Ovary (tissue), 9 donors: Measurements from ENCODE around the gene SEC14L1. TPM values are rescaled to one million over a fixed set of nuclear protein-coding genes. Genes with fewer than 3 reads are reported as not detected.

Experiments used
- DNase-seq, 5 donors: peaks; one replicate each; pipeline ENCODE4 v3.0.0-alpha.2; 2019 to 2020
- H3K27ac ChIP-seq, 2 donors: fragments of 200-600 bp; one replicate each; pipeline versions ENCODE4 v1.5.1 to v1.8.0; 2019 to 2022
- H3K27me3 ChIP-seq: fragments of 200-600 bp; one replicate; pipeline ENCODE4 v1.8.0; 2022
- H3K36me3 ChIP-seq: fragments of 200-600 bp; sonication (generic); one replicate; pipeline ENCODE4 v1.5.1; 2019
- H3K4me1 ChIP-seq: one replicate; pipeline ENCODE4 v1.8.1; 2013; ENCODE audit warnings: mild to moderate bottlenecking, moderate library complexity; ENCODE audit not compliant: insufficient read depth
- H3K4me3 ChIP-seq: fragments of 200-600 bp; sonication (generic); one replicate; pipeline ENCODE4 v1.5.1; 2017
- H3K9me3 ChIP-seq, 2 donors: fragments of 200-600 bp in 1 of 2; sonication (generic) in 1 of 2; one replicate each; pipeline versions ENCODE4 v1.5.1 to v1.8.1; 2013 to 2019; ENCODE audit warnings: mild to moderate bottlenecking in 1 of 2, moderate library complexity in 1 of 2
- CTCF ChIP-seq, 3 donors: fragments of 450-650 bp in 2 of 3; fragments of 200-600 bp in 1 of 3; IDR thresholded peaks; one replicate each; pipeline versions ENCODE4 v1.5.1 to v1.8.0; 2016 to 2022; ENCODE audit warnings: antibody characterized with exemption in 3 of 3, mild to moderate bottlenecking in 1 of 3
- EP300 ChIP-seq: sonication (generic); formaldehyde crosslinking; IDR thresholded peaks from one replicate; pipeline ENCODE4 v1.6.1; 2017; ENCODE audit warnings: antibody characterized with exemption
- POLR2A ChIP-seq: fragments of 450-650 bp; IDR thresholded peaks from one replicate; pipeline ENCODE4 v1.6.1; 2017; ENCODE audit warnings: antibody characterized with exemption, mild to moderate bottlenecking, moderate library complexity
- WGBS, 3 donors: extraction: QIAGEN DNeasy Blood & Tissue Kit in 1 of 3; methylation state at CpG; one replicate each; pipeline versions ENCODE4 v1.1.5 to v1.1.7; 2013 to 2017; 5-methylcytosine and 5-hydroxymethylcytosine counted together
- intact Hi-C, 4 donors: fragments of 100-400 bp; cut with DNase I; formaldehyde crosslinking; loops; one replicate each; pipeline versions ENCODE4 v1.11.0 to v1.15.1; 2022 to 2023
- polyA plus RNA-seq, 2 donors: library from polyadenylated mRNA; stranded (reverse); fragments of 200-250 nt in 1 of 2; fragments of 350-450 nt in 1 of 2; fragmentation: Illumina TruSeq in 1 of 2; extraction: RNeasy Lipid Tissue Mini Kit (QIAGEN cat#74804) in 1 of 2; gene quantifications; one replicate each; pipeline ENCODE4 v1.2.3, GENCODE V29; 2013 to 2014
- total RNA-seq, 7 donors: library from RNA; depleted of rRNA in 2 of 7; stranded (reverse); fragments of >200 nt in 2 of 7; fragmentation: NEBNext Ultra II Directional in 3 of 7; extraction: Animal tissue kit (Norgen Biotek cat#: 25700) in 3 of 7; gene quantifications; one replicate each; pipeline versions ENCODE4 v1.1.0 to v1.2.4, GENCODE V29; 2016 to 2023
- donor health status: DM: no; HTN: no; CAD: no; lungs with moderate emphysema.
- donor health status: DM: no; HTN: no; CAD: no.
- donor health status: Bipolar disorder and iron deficiency.
- donor health status: DM: yes; HTN: yes; CAD: no.
- donor health status: DM: no; HTN: no; CAD: no.
- donor health status: DM: yes; HTN: yes; CAD: no.

SEC14L1 gene
- total and polyA plus RNA-seq, 9 donors, result 29.1 to 78.7 (median 53.7) TPM

DNA sequence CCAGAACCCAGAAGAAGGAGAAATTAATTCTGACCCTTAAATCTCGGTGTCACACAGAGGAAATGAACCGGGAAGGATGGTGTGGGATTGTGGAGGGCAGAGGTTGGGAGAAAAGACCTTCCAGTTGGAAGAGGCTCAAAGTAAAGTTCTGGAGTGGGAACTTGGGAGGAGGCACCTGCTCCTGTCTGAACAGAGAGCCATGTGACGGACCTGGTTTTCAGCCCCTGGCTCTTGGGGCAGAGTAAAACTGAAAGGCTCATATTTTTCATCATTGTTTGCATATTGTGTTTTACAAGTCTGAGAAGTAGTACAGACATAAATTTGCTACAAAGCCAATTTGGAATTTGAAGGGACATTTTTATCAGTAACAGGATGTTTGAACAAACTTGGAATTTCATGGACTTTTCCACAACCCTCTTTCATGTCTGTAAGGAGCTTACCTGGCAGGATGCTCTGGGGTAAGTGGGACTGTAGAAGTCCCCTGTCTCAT is 24.4 kb upstream of the SEC14L1 start:
- TF ChIP-seq CTCF (IDR thresholded peaks at IDR 0.05) (no peak), POLR2A (no peak), EP300 (no peak)
- intact Hi-C loops, result no loop called here
- peak overlapping the region in 1 of 2 donors; percentile 53 for H3K27ac ChIP-seq
- no peak for DNase-seq
- H3K4me1 ChIP-seq, result peaks cover 9% of the 10 kb centered on the region
- no peaks in the 10 kb centered on the region for H3K36me3 ChIP-seq
- 12 to 16% (median 12%) methylated on average over 3 of the region's 3 CpGs for WGBS, 3 donors
- H3K9me3 ChIP-seq, result no peaks in the 10 kb centered on the region
- no peak overlapping the region for H3K4me3 ChIP-seq
- no peaks in the 10 kb centered on the region for H3K27me3 ChIP-seq

DNA sequence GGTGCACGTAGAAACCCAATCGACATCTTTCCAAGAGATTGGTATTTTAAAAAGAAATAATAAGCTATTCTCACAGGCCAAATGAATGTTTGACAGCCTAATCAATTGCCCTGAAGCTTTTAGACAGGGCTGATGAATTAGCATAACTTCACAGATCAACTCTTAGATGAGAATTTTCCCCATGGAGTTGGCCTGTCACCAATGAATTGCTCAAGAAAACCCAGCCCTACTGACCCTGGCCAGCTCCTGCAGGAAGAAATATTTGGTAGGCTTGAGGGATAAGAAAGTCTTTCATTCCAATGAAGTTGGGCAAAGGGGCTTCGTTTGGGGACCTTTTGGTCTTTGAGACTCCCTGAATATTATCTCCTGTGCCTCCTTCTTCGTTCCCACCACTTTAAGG is 23.4 kb upstream of the SEC14L1 start:
- Histone ChIP-seq H3K4me1 (peaks cover 12% of the 10 kb centered on the region), H3K9me3 (no peaks in the 10 kb centered on the region), H3K27me3 (no peaks in the 10 kb centered on the region), H3K27ac (no peak overlapping the region), H3K36me3 (no peaks in the 10 kb centered on the region), H3K4me3 (no peak overlapping the region)
- 88 to 93% (median 88%) methylated on average over 4 of the region's 4 CpGs for WGBS, 3 donors
- intact Hi-C loops, result no loop called here
- TF ChIP-seq EP300, result no peak
- TF ChIP-seq CTCF (IDR thresholded peaks at IDR 0.05), result no peak
- TF ChIP-seq POLR2A, result no peak
- DNase-seq, result no peak

- Histone ChIP-seq H3K36me3 (no peaks in the 10 kb centered on the region), H3K4me3 (no peak overlapping the region), H3K27me3 (no peaks in the 10 kb centered on the region), H3K4me1 (peaks cover 12% of the 10 kb centered on the region), H3K9me3 (no peaks in the 10 kb centered on the region), H3K27ac (no peak overlapping the region)
- TF ChIP-seq EP300 (no peak), CTCF (IDR thresholded peaks at IDR 0.05) (no peak), POLR2A (no peak)
- DNase-seq, result no peak
- intact Hi-C loops, result no loop called here
- 84 to 91% (median 88%) methylated on average over 18 of the region's 18 CpGs for WGBS, 3 donors
Measured at GRCh38 chr17:77118251-77118928, 22.4 kb upstream of the SEC14L1 start.

DNA sequence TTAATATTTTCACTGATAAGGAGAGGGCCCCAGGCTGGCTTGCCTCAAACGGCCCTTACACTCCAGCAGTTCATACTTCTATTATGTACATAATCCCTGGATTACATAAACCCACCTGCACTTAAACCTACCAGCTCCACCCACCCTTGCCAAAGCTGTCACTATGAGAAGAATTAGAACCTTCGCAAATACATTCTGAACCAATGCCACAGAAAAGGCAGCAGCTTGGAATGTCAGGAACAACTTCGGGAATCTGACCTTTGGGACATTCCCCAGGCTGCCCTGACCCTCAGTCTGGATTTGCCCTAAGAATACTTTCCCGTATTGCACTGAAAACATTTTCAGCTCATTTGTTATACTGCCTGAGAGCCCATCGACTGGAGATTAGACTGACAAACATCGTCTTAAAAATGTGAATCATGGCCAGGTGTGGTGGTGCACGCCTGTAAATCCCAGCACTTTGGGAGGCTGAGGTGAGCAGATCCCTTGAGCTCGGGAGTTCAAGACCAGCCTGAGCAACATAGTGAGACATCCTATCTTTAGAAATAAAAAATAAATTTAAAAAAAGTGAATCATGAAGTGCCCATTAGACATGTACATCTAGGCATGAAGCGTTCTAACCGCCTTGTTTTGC is 21.0 kb upstream of the SEC14L1 start:
- no peak for DNase-seq
- whole genome bisulfite sequencing, 3 donors, result 76 to 86% (median 82%) methylated on average over 10 of the region's 10 CpGs
- no peak overlapping the region for H3K27ac ChIP-seq
- no peak for TF ChIP-seq POLR2A
- no peak for TF ChIP-seq CTCF (IDR thresholded peaks at IDR 0.05)
- TF ChIP-seq EP300, result no peak
- H3K4me1 ChIP-seq, result peaks cover 14% of the 10 kb centered on the region
- intact Hi-C loops, result no loop called here
- no peaks in the 10 kb centered on the region for H3K36me3 ChIP-seq
- no peak overlapping the region for H3K4me3 ChIP-seq
- H3K9me3 ChIP-seq, result no peaks in the 10 kb centered on the region
- H3K27me3 ChIP-seq, result no peaks in the 10 kb centered on the region
